ENCODE results near the gene OLAH.

GRCh38 chr10:15113766-15114165, 70.0 kb downstream of the OLAH start:
- no peak for TF ChIP-seq POLR2A (IDR thresholded peaks at IDR 0.05; ENCODE audit: low read length)
- TF ChIP-seq GATA1 (IDR thresholded peaks at IDR 0.05; ENCODE audit: low read depth, low read length), result no peak

Measured in erythroblast (primary cell).